IPS-NIHi7 (cell line): Measurements from ENCODE around the gene KIAA1191.

Experiments
- DNase-seq: peaks from one replicate; pipeline ENCODE4 v3.0.0; 2012; ENCODE audit warnings: mixed read lengths; ENCODE audit errors: extremely low spot score

Gene KIAA1191

DNA sequence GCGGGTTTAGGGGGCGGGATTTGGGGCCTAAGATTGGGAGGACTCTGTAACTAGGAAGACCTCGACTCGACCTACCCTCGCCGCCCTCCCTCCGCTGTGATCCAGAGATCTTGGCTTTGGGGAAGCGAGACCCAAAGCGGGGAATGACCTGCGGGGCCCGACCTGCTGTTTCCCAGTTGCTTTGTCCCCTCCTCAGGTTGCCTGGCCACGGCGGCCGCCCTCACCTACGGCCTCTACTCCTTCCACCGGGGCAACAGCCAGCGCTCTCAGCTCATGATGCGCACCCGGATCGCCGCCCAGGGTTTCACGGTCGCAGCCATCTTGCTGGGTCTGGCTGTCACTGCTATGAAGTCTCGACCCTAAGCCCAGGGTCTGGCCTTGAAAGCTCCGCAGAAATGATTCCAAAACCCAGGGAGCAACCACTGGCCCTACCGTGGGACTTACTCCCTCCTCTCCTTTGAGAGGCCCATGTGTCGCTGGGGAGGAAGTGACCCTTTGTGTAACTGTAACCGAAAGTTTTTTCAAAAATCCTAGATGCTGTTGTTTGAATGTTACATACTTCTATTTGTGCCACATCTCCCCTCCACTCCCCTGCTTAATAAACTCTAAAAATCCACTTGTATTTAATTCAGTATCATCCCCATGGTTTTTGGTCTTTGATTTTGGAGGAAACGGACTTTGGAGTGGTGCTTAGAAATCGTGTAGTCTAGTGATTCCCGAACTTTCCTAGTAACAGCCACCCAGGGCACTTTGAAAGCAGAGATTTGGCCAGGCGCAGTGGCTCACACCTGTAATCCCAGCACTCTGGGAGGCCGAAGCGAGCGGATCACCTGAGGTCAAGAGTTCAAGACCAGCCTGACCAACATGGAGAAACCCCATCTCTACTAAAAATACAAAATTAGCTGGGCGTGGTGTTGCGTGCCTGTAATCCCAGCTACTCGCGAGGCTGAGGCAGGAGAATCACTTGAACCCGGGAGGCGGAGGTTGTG lies 27.9 kb upstream of the KIAA1191 start:
- no peak for DNase-seq

GRCh38 chr5:176388444-176389134 lies 27.0 kb upstream of the KIAA1191 start, which contains the start of the genes HIGD2A and NOP16:
TSS of gene HIGD2A (plus strand) at chr5:176388751. CDS start at chr5:176388820, 69 bp downstream.
TSS of gene NOP16 (minus strand) at chr5:176388598. CDS start at chr5:176388539, 59 bp downstream.
- DNase-seq = peak; percentile 98

GRCh38 chr5:176388003-176388443 lies 26.5 kb upstream of the KIAA1191 start:
- DNase-seq = peak; percentile 60

DNA sequence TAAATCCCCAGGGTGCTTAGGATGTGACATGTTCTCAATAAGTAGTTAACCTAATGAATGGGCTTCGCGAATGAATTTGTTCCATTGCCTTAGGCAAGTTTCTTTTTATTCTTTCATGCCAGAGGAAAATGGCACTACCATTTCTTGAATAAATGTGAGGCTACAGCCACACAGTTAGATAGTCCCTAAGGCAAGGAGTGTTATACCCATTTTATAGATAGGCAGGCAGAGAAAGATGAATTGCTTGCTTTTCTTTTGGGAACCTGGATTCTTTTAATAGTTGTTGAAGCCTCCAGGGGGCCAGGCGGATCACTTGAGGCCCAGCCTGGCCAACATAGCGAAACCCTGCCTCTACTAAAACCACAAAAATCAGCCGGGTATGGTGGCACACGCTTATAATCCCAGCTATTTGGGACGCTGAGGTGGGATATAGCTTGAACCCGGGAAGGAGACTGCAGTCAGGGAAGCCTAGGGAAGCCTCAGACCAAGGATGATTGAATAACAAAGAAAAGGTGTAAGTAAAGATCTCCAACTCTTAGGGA lies 25.9 kb upstream of the KIAA1191 start:
- no peak for DNase-seq

- DNase-seq = no peak
Observed at GRCh38 chr5:176386491-176386890, 24.9 kb upstream of the KIAA1191 start.

DNA sequence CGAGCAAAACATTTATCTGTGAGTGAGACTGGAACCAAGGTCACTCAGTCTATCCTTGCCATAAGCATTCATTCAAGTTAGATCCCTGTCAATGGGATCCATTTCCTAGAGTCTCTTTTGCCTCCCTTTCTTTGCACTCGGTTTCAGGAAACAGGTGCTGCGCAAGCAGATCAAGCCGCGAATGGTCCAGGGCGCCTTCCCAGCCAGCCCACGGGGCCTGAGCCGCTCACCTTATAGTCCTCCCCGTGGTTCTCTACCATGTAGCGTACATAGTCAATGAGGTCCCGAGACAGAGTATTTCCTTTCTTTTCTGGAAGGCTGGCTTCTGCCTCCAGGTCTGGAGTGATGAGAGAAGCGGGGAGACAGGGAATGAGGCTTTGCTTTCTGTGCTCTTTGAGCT lies 23.4 kb upstream of the KIAA1191 start:
- no peak for DNase-seq

DNA sequence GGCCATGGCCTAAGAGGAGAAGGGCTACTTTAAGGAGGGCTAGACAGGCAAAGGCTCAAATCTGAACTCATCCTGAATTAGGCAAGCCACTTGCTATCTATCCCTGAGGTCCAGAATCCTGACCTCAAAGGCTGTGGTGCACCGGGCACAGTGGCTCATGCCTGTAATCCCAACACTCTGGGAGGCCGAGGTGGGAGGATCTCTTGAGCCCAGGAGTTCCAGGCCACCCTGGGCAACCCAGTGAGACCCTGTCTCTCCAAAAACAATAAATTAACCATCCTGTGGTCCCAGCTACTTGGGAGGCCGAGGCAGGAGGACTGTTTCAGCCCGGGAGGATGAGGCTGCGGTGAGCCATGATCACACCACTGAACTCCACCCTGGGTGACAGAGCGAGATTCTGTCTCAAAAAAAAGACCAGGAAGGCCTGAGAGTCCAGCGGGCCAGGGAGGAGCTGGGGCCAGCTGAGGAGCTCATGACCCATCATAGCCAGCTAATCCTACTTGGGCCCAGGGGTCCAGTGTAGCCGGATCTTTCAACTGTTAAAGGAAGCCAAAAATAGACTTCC lies 22.9 kb upstream of the KIAA1191 start:
- DNase-seq = no peak

DNA sequence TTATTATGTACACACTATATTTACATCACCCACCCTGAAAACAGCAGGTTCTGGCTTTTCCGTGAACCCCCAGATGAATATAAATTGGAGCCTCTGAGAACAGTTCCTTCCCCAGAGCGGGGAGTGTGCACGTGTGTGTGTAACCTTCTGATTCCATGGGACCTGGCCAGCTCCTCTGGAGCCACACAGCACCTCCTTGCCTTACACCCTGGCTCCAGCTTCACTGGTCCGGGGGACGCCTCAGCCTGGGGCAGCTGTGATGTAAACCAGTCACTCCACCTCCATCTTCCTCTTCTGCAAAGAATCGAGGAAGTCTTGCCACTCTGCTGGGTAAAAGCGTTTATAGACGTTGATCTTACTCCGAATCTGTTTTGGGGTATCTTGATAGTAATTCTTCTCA lies 22.4 kb upstream of the KIAA1191 start:
- no peak for DNase-seq

- no peak for DNase-seq
Observed at GRCh38 chr5:176383248-176383905, 21.8 kb upstream of the KIAA1191 start.

DNA sequence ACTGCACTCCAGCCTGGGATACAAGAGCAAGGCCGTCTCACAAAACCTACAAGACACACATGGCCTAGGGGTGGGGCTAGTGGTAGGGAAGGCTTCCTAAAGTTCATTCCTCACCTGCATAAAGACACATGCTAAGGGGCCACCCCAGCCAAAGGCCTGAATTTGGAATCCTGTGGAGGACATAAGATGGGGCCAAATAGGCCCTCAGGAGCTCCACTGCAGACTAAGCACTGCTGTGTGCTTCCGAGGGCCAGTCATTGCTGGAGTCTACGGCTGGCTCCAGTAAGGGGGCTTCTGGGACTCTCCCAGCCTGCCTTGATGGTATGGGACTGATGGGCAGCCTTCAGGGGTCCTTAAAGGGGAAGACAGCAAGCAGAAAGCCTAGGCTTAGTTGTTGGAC lies 21.2 kb upstream of the KIAA1191 start:
- no peak for DNase-seq

DNA sequence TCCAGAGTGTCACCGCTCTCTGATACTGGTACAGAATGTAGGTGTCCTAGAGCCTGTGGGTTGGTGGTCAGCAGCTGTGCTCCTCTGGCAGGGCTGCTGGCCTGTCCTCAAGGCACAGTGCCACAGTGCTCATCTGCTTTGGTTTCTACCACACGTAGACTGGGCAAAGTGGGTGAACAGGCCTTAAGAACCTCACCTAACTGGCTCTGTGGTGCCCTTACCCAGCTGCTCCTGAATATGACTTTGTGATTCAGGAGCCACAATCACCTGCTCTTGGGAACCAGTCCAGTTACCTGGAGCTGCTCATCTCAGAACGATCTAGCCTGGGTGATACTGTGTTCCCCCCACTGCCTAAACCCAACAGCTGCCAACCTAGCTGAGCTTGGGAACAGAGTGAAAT lies 20.4 kb upstream of the KIAA1191 start:
- no peak for DNase-seq

- no peak for DNase-seq
Observed at GRCh38 chr5:176381423-176381822, 19.9 kb upstream of the KIAA1191 start.

- DNase-seq = no peak
Observed at GRCh38 chr5:176379881-176380280, 18.3 kb upstream of the KIAA1191 start.

DNA sequence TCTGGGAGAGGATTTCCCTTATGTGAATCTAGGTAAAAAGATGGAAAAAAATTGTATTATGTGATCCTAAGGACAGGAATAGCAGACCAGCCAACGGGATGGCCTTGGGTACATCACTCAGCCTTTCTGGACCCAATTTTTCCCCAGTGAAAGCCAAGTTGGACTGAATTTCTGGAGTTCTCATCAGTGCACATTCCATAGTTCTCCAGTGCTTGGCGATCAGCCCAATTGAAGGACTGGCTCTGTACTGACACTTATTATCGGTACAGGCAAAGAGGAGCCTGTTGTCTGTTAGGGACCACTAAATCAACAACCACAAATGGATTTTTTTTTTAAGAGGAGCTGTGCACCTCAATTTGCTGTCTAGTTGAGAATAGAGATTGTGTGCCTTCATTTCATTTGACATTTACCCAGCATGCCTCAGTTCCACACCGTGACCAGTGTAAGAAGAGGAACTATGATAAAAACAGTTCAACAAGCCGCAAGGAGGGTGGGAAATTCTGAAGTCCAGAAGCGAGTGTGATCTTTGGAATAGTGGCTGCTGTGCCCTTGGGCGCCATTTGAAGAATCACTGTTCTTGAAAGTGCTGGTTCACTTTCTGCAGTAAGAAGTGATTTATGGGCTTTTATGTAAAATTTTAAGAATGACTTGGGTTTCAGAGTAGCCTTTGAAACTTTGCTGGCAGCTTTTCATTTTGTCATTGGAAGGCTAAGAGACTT lies 11.7 kb upstream of the KIAA1191 start:
- DNase-seq = no peak

DNA sequence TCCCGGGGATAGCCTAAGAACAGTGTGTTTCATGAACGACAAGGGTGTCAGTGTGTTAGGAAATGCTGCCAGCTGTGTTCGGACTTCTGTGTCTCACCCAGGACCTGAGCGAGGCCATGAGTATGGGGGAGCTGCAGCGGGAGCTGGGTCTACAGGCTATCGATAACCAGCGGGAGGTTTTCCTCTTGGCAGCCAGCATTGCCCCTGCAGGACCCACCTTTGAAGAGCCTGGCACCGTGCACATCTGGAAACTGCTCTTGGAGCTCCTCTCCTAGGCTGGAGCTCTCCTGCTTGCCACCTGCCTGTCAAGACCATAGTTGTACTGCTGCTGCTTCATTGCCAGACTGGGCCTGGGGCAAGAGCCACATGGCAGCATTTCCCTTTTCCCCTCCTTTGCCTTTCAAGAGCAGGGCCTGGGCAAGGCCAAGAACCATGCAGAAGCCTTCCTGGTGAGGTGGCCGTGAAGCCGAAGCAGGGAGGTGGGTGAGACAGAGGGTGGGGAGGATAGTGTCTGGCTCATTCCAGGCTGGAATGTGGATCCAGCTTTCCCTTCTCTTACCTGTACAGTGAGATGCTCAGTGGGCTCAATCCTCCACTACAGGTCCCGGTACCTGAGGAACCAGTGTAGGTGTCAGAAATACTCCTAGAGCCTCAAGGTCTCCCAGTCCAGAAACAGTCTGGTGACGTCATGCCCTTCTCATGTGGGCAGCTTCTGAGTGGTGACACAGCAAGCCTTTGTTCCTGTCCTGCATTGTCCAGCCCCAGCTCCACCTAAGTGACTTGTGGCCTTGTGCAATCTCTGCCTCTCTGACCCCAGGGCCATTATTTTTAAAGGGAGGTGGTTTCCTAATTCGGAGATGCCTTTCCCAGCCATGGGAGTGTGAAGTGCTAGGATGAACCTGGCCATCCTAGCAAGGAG lies 10.3 kb upstream of the KIAA1191 start:
- no peak for DNase-seq

DNA sequence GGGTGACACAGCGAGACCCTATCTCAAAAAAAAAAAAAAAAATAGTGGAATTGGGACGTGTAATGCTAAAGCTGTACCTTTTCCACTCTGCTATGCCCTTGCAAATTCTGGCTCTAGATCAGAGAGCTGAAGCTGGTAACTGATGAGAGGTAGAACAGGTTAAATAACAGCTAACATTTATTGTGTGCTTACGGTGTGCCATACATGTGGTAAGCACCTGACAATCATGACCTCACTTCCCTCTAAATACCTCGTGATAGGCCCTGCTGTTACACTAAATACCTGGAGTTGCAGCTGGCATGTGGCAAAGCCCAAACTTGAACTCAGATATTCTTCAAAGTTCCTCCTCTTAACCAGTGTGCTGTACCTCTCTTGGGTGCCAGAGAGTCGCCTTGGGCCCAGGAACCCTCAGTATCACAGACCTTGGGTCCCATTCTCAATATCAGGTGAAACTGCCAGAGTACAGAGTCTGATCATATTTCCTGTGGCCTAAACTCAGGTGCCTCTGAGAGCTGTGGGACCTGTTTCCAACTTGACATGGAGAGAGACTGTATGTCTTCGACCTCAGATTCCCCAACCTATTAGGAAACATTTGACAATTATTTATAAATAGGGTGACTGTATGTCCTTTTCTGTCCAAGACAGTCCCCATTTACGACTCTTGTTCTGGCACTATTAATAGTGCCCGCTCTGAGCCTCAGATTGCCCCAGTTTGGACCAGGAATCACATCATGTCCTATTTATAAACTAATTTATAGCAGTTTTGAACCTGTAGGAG lies 8.6 kb upstream of the KIAA1191 start:
- DNase-seq = no peak

DNA sequence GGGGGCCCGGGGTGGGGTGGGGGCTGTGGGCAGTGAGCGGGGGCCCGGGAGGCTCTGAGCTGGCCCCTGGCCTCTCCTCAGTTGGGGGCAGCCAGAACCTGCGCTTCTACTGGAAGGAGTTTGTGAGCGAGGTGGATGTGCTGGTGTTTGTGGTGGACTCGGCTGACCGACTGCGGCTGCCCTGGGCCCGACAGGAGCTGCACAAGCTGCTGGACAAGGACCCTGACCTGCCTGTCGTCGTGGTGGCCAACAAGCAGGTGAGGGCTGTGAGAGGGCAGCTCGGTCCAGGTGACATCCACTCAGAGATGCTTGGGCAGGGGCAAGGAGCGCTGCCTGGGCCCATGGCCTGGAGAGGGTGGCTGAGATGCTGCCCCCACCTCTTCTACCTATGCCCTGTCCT lies 7.2 kb upstream of the KIAA1191 start:
- no peak for DNase-seq

DNA sequence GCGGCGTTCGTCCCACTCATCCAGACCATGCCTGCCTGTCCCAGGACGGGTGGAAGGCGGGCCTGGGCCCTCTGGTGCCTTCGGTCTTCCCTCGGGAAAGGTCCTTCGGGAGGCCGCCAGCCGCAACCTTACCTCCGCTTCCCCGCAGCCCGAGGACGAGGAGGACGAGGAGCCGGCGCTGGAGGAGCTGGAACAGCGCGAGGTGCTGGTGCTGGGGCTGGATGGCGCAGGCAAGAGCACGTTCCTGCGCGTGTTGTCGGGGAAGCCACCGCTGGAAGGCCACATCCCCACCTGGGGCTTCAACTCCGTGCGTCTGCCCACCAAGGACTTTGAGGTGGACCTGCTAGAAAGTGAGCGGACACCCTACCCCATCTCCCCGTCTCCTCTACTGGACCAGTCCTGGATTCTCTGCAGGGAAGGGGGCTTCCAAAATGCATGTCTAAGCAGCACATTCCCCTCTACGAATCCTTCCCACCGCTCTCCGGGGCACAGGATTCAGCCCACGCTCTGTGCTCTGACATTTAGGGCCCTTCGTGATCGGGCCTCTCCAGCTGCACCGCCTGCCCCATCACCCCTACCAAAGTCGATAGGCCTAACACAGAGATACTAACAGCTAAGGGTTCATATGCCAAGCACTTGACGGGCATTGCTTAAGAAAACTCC lies 4.8 kb upstream of the KIAA1191 start:
- DNase-seq = no peak
